Measurements from ENCODE around the gene TRIP13. TPM values are rescaled to one million over a fixed set of nuclear protein-coding genes. Genes with fewer than 3 reads are reported as not detected.

TRIP13 gene
- total RNA-seq, 1 experiment from 2014 or later, result 42.6 TPM

- H3T11ph ChIP-seq (ENCODE audit: low read length), result no peak overlapping the region
- no peak for TF ChIP-seq CTCF (conservative IDR thresholded peaks at IDR 0.05)
Measured at GRCh38 chr5:854217-854616, 38.5 kb upstream of the TRIP13 start.

More at GRCh38 chr5:854217-854616, 38.5 kb upstream of the TRIP13 start:
- H3K79me2 ChIP-seq (ENCODE audit: insufficient read depth, low read length), result no peaks in the 10 kb centered on the region
- no peak overlapping the region for H2BK15ac ChIP-seq (ENCODE audit: low read depth, low read length)
- H3K4me3 Mint-ChIP-seq, result no peak overlapping the region
- H3K27me3 ChIP-seq (ENCODE audit: insufficient read depth, low read length), result no peaks in the 10 kb centered on the region
- no peak overlapping the region for H2BK20ac ChIP-seq (ENCODE audit: low read depth, low read length, poor library complexity, severe bottlenecking)
- H3K9ac ChIP-seq (ENCODE audit: extremely low read depth, insufficient read length, low read length), result no peak overlapping the region
- H4K8ac ChIP-seq (replicated peaks; ENCODE audit: insufficient read length, low read depth, low read length), result no peak overlapping the region
- H3K79me1 ChIP-seq (ENCODE audit: insufficient read depth, low read depth, low read length, poor library complexity, severe bottlenecking), result no peaks in the 10 kb centered on the region
- H3K4me1 Mint-ChIP-seq, result no peaks in the 10 kb centered on the region
- no peak overlapping the region for H3K14ac ChIP-seq (ENCODE audit: insufficient read depth, low read length)
- no peaks in the 10 kb centered on the region for H4K20me1 ChIP-seq (ENCODE audit: control insufficient read depth, insufficient read depth, insufficient read length)
- peaks cover 0 to 10% (median 0%) of the 10 kb centered on the region in 3 experiments; a peak in 3 of 7 replicates for H3K36me3 Mint-ChIP-seq (ENCODE audit: insufficient read depth in 1 of 3, low read depth in 3 of 3)
- H3K27ac Mint-ChIP-seq, result no peak overlapping the region
- H3K4me1 ChIP-seq (ENCODE audit: insufficient read depth, low read length), result no peaks in the 10 kb centered on the region
- H3K27ac ChIP-seq (ENCODE audit: insufficient read length, low read depth, low read length), result no peak overlapping the region
- H3K56ac ChIP-seq (ENCODE audit: insufficient read length, low read depth, low read length), result no peak overlapping the region
- H2BK5ac ChIP-seq (ENCODE audit: insufficient read length, low read length), result no peak overlapping the region
- H2BK12ac ChIP-seq (ENCODE audit: insufficient read length, low read depth, low read length), result no peak overlapping the region
- H3K4me2 ChIP-seq (ENCODE audit: insufficient read depth, insufficient read length, low read length), result no peak overlapping the region
- no peak overlapping the region for H3K23ac ChIP-seq (ENCODE audit: insufficient read length, low read depth, low read length)
- no peak overlapping the region for H4K91ac ChIP-seq (ENCODE audit: insufficient read length, low read depth, low read length)
- H3K9me3 ChIP-seq (ENCODE audit: control insufficient read depth, low read depth, low read length), result no peaks in the 10 kb centered on the region
- peaks cover 4% of the 10 kb centered on the region; the same call in 1 of the 2 replicates for H3K27me3 Mint-ChIP-seq (ENCODE audit: low read depth)
- H2AK5ac ChIP-seq (ENCODE audit: insufficient read length, low read length), result no peak overlapping the region
- no peak overlapping the region for H2BK120ac ChIP-seq (ENCODE audit: low read depth, low read length, poor library complexity, severe bottlenecking)
- H3K23me2 ChIP-seq (ENCODE audit: insufficient read length, low read depth, low read length, poor library complexity, severe bottlenecking), result no peaks in the 10 kb centered on the region
- H2AFZ ChIP-seq (ENCODE audit: low read length), result no peak overlapping the region
- no CpG with 5 or more reads among the region's 13 CpGs for WGBS (ENCODE audit: extremely low coverage, insufficient read length, low lambda C conversion rate)
- no peaks in the 10 kb centered on the region for H3K9me3 Mint-ChIP-seq
- H4K5ac ChIP-seq (ENCODE audit: insufficient read length, low read depth, low read length), result no peak overlapping the region
- DNase-seq, result no peak
- H3K4ac ChIP-seq (ENCODE audit: low read depth, low read length), result no peak overlapping the region
- H3K18ac ChIP-seq (ENCODE audit: insufficient read length, low read depth, low read length), result no peak overlapping the region

Measured in H9 (cell line).